Measurements from ENCODE around the gene SLC22A1.

- TF ChIP-seq ZNF426 (tag by site-specific recombination; IDR thresholded peaks at IDR 0.05) (no peak), YY1 (tag by site-specific recombination; IDR thresholded peaks at IDR 0.05) (no peak), ZSCAN18 (tag by site-specific recombination; IDR thresholded peaks at IDR 0.05) (no peak), ZBTB8A (tag by site-specific recombination; IDR thresholded peaks at IDR 0.05) (no peak), PRDM4 (tag by site-specific recombination; IDR thresholded peaks at IDR 0.05) (no peak), ZNF24 (tag by site-specific recombination; IDR thresholded peaks at IDR 0.05) (no peak), CTCF (tag by site-specific recombination; IDR thresholded peaks at IDR 0.05) (no peak)
Measured at GRCh38 chr6:160160450-160160849, 38.8 kb downstream of the SLC22A1 start.
